Stimulated activated CD8-positive, alpha-beta memory T cell treated with anti-CD3 and anti-CD28 coated beads, Interleukin-2, amount 100 ng/mL, for 1 hour (primary cell): ENCODE data around the gene DENND5B.
"Not testable (repeated sequence)": the region's sequence is repeated elsewhere in the genome, so short reads cannot be mapped to it uniquely, and the experiment has no call there.

Experiments used
- DNase-seq, 2 donors: peaks; one replicate each; pipeline ENCODE4 v3.0.0-alpha.2; 2020; ENCODE audit warnings: low read depth in 2 of 2

DENND5B gene

DNA sequence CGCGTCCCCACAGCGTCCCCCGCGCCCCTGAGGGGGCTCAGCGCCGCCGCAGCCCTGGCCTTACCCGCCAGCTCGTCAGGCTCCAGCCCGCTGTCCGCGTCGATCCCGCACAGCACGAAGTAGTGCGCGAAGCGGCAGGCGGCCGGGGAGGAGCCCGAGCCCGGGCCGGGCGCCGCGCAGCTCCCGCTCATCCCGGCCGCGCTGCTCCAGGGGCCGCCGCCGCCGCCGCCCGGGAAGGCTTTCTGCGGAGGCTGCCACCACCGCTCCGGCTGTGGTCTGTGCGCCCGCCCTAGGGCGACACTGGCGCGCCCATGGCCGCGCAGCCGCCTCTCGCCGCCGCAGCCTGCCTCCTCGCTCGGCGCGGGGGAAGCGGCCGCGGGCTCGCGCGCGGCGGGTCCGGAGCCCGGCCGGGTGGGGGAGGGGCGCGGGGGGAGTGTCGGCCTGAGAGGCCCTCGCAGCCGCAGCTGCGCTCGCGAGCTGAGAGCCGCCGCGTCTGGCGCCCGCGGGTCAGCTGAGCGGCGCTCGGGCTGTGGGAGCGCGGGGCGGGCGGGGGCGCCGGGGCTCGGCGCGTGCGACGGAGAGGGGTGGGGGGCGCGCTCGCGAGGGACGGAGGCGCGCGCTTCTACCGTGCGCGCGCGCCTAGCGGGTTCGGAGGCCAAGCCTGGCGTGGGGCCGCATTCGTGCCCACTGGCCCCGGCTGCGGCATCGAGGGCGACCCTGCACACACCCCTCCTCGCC, at the start of gene DENND5B:
TSS of gene DENND5B (minus strand) at position 495 of the 738 bp plus-strand sequence. CDS start at position 191, 304 bp downstream.
- no peak for DNase-seq

DNA sequence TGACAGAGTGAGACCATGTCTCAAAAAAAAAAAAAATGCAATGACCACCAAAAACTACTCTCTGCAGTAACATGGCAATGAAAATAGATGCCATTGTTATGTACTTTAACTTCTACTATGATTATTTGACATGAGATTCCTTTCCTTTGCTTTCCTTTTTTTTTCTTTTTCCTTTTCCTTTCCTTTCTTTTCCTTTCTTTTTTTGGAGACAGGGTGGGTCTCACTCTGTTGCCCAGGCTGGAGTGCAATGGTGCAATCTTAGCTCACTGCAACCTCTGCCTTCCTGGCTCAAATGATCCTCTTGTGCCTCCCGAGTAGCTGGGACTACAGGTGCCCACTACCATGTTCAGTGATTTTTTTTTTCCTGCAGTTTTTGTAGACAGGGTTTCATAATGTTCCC, 43.7 kb upstream of the DENND5B start:
- no peak for DNase-seq

DNA sequence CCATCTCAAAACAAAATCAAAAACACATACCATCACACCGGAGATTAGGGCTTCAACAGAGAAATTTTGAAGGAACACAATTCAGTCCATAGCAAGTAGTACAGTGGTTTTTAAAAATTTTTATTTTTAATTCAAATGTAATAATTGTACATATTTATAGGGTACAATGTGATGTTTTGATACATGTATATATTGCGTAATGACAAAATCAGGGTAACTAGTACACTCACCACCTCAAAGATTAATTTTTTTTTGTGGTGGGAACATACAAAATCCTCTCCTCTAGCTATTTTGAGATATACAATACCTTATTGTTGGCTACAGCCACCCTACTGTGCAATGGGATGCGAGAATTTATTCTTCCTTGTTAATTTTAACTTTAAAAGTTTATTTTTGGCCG, 42.5 kb upstream of the DENND5B start:
- DNase-seq = no peak

DNA sequence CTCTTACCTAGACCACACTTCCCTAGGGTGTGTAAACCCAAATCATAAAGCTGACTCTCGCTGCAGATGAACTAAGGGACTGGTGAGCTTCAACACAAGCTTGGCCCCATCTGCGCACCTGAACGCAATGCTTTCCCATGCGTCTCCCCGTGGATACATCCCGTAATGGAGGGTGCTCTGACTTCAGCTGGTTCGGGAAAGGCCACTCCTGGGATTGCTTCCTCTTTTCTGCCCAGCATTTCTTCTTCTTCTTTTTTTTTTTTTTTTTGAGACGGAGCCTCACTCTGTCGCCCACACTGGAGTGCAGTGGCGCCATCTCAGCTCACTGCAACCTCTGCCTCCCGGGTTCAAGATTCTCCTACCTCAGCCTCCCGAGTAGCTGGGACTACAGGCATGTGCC, 40.9 kb upstream of the DENND5B start:
- DNase-seq = no peak

DNA sequence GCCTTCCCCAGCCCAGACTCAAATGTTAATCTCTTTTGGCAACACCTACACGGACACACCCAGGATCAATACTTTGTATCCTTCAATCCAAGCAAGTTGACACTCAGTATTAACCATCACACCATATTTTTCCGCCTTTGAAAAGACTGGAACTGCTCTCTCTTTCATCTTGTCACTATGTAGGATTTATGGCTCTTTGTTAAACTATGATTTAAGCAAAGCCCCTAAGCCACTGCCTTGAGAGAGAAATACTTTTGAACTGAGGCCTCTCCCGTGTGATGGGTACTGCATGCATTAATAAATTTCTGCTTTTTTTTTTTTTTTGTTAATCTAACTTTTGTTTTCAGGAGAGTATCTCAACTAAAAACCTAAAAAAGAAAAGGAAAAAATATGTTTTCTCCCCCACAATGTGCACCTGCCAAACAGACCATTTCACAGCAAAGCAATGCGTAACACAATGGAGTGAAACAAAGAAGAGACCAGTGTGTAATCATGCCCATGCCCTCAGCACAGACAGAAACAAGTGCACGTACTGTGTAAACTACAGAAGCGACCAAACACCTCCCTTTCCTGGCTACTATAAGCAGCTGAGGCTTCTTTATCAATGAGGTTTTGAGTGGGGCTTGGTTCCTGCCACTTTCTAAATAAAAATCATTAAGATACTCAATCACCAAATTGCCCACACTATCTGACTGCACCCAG, 40.2 kb upstream of the DENND5B start:
- DNase-seq = no peak

DNA sequence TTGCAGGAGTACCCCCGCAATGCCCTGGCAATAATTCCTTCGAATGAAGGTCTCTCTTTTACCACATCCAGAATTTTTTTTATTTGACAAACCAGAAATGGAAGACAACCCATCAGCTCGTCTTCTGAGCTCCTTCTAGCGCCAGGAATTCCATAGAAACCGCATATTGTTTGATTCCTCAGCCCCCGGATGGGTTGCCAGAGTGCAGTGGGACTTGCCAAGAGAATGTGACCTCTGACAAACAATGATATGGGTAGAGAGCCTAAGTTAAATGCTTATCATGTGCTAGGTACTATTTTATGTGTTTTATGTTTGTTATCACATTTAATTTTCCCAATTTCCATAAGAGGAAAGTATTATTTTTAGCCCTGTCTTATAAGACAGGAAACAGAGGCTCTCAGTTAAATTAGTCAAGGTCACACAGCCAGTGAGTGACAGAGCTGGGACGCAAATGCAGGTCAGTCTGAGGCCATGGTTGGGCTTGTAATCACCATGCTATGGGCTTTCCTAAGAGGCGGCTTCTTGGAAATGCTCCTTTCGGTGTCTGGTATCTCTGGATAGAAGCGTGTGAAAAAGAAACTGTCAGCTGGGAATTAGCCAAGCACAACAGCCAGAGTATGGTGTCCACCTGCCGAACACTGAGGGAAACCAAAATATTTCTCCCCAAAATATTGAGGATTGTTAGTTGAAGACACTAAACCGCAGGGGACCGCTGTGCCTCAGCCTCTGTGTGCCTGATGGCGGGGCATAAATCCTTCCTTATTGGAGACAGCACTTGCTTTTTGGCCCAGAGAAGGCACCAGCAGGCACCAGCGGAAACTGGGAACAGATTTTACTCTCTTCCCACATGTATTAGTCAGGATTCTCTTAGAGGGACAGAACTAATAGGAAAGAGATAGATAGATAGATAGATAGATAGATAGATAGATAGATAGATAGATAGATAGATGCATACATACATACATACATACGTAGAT, 39.1 kb upstream of the DENND5B start:
- no peak for DNase-seq

DNA sequence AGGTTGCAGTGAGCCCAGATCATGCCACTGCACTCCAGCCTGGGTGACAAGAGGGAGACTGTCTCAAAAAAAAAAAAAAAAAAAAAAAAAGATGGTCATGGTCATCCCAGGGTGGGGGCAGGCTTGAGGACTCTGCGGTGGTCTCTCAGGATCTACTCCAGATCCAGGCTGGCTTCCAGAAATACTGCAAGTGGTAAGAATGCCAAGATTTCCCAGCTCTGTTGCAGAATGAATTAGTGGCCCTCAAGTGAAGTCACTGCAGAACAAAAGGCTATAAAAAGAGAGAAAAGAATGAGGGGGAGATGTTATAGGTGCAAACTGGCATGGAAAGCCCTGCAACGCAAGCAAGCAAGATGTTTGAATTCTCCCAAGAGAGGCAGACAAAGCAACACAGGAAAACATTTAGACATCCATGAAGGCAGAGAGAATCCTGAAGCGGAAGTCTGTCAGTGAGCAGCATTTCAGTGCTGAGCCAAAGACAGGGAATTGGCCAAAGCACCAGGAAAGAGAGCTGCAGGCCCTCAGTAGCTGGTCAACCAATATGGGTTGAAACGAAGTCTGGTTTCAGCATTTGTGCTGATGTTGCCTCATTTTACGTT, 36.6 kb upstream of the DENND5B start:
- DNase-seq = no peak

DNA sequence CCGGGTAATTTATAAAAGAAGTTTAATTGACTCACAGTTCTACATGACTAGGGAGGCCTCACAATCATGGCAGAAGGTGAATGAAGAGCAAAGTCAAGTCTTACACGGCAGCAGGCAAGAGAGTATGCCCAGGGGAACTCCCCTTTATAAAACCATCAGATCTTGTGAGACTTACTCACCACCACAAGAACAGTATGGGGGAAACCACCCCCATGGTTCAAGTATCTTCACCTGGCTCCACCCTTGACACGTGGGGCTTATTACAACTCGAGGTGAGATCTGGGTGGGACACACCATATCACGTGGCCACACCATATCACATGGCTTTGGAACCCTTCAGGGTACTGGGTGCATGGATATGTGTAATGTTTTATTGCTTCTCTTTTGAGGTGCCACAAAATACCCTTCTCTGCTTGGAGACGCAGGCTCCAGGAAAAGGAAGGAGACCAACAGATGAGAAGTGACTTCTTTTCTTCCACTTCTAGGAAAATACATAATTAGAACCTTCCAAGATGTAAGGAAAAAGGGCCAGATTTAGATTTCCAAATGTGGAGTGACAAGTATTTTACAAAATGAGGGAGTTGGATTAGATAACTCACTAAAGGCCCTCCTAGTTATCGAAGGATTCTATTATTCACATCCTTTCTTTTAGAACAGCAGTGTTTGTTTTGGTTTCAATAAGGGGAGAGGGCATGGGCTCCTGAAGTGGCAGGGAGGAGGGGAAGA, 35.5 kb upstream of the DENND5B start:
- no peak for DNase-seq

DNA sequence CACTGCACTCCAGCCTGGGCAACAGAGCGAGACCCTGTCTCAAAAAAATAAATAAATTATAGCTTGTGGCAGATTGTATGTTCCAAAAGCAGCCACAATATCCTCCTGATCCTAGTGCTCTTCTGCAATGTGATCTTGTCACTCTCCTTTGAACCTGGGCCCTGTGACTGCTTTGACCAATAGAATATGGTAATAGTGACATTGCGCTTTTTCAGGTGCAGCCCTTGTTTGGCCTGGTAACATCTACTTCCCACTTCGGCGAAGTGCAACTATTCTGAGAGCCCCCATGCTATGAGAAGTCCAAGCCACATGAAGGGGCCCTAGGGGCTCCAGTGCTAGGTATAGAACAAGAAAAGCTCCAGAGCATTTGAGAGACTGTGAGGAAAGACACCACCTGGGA, 31.1 kb upstream of the DENND5B start:
- DNase-seq = no peak

DNA sequence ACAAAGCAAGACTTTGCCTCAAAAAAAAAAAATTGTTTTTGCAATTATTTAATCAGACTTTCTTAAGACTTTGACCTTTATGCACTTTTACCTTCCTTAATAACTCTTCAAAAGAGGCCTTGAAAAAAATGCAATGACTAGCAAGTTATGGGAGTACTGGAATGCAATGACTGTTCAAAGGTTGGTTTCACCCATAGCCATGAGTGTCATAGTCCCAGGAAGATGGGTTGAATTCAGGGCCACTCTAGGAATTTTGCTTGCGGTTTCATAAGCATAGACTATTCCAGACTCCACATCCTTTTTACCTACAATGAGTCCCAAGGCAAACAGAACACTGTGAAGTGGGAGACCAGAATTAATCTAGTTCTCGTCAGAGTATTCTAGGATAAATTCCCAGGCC, 29.4 kb upstream of the DENND5B start:
- DNase-seq = no peak

DNA sequence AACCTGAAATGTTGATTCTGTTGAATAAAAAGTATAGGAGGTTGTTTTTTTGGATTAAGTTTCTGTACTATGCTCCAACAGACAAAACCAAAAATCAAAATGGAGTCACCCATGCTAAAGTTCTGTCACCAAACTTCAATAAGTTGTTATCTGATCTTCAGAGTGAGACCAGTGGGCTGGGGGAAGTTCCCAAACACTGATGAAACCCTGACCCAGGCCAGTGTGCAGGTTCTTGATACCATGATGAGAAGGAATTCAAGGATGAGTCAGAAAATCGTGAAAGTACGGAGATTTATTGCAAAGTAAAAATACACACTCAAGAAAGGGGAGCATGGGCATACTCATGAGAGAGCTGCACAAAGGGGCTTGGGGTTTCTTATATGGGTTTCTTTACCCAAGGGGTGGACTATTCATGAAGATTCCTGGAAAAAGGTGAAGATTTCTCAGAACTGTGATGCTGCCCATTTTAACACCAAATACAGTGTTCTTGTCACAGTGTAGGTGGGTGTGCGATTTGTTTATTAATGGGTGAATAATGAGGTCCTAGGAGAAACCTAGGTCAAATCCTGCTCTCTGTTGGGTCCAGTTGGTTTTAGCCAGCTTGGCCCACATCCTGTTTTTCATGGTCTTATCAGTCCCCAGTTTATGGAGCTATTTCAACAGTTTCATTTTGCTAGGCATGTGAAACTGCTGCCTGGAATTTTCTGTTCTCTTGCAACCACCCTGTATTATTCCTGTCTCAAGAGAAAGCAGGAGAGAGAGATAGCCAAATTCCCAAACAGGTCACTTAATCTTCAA, 27.5 kb upstream of the DENND5B start:
- no peak for DNase-seq

DNA sequence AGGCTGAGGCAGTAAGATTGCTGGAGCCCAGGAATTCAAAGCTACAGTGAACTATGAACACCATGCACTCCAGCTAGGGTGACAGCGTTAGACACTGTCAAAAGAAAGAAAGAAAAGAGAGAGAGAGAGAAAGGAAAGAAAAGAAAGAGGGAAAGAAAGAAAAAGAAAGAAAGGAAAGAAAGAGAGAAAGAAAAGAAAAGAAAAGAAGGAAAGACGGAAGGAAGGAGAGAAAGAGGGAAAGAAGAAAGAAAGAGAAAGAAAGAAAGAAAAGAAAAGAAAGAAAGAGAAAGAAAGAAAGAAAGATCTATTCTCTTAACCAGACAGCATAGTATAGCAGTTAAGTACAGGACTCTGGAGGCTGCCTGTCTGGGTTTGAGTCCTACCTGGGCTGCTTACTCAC, 21.9 kb upstream of the DENND5B start:
- DNase-seq = no peak

DNA sequence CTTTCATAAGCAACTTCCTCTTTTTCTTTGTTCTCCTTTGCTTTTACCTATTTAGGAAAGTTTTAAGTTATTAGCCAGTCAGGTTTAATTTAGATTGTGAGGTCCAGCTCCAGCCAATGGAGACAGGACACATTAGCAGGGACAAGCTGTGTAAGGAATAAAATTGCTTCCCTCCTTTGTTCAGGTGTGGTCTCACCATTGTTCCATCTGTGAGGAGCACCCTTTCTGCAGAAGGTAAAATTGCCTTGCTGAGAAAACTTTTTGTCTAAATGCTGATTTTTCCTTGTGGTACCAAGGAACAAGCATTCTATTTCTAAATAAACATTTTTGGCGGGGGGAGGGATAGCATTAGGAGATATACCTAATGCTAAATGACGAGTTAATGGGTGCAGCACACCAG, 17.4 kb upstream of the DENND5B start:
- DNase-seq = not testable (repeated sequence)

DNA sequence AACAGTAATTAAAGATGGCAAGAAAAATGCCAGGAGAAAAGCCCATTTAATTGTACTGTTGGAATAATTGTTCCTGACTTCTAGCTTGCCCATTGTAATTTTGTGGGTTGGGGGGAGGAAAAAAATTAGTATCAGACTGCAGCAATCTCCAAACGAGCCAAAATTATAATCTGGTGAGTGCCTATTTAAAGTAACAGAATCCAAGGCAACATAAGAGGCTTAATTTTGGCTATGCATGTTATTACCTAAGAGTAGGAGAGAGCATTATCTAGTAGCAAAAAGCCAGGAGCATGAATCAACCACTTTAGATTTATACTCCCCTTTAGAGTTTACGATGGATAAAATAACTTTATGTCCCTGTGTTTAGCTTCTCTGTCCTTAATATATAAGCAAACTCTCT, 14.6 kb upstream of the DENND5B start:
- no peak for DNase-seq

DNA sequence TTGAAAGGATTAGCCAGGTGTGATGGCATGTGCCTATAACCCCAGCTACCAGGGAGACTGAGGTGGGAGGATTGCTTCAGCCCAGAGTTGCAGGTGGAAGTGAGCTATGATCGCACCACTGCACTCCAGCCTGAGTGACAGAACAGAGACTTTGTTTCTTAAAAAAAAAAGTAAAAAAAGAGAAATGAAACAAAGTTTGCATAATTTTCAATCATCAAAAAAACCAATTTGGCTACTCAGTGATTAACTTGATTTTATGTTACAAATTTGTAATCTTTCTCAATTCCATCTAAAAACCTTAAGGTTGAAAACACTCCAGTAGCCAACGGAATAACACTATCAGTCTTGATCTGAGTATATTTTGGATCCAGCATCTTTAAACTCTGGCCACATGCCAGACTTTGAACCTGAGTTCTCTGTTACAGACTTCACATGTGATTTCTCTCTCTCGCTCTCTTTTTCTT, 12.6 kb upstream of the DENND5B start:
- DNase-seq = no peak

DNA sequence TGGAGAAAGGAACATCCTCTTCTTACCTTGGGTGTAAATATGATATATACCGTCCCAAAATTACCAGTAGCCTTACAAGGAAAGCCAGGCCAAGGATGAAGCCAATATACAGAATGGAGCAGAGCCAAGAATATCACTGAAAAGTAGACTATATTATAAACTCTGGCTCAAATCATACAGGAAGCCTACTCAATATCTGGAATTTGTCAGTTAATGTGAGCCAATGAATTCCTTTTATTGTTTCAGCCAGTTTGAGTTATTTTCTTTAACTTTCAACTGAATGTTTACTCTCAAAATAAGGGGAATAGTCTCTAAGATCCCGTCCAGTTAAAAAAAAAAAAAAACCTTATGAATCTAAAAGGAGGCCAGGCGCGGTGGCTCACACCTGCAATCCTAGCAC, 9.8 kb upstream of the DENND5B start:
- no peak for DNase-seq

DNA sequence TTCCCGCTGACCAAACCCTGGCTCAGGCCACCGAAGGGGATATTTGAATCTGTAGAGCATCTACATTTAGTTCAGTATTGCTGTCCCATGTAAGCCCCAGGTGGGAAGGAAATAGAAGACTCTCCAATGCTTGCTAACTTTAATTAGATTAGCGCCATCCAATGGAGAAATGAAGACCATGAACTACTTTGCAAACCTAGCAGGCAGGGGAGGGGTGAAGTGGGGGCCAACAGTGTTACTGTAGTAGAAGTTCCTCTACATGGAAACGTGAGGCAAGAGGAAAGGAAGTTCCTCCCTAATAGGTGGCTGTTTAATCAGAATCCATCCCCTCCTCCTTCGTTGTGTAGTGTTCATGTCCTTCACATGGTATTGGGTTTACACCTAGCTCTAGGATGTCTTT, 9.3 kb upstream of the DENND5B start:
- no peak for DNase-seq

DNA sequence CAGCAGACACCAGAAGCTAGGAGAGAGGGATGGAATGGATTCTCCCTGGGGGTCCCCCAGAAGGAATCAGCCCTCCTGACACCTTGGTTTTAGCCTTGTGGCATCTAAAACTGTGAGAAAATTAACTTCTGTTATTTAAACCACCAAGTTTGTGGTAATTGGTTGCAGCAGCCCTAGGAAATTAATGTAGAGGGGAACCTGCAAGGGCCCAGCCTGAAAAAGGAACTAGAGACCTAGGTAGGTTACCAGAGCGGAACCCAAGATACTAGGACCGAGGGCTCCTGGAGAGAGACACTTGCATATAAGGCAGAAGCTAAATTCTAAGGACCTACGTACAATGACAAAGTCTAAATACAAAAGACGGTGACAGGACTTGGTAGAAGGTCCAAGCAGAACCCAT, 8.1 kb upstream of the DENND5B start:
- DNase-seq = no peak

DNA sequence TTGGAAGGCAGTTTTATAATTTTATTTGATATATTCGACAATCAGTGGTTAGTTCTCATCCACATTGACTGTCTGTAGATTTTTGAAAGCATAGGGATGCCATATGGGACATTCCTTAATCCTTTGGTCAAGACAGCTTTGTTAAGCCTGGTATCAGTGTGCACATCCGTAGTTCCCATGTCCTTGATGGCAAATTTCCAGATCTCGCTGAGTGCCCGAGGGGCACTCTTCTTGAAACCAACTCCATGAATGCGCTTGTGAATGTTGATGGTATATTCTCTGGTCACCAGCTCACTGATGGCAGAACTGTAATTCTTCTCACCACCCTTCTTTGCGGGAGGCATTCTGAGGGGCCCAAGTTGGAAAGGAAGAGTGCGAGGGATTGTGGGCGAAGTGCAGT, 6.1 kb upstream of the DENND5B start:
- no peak for DNase-seq

DNA sequence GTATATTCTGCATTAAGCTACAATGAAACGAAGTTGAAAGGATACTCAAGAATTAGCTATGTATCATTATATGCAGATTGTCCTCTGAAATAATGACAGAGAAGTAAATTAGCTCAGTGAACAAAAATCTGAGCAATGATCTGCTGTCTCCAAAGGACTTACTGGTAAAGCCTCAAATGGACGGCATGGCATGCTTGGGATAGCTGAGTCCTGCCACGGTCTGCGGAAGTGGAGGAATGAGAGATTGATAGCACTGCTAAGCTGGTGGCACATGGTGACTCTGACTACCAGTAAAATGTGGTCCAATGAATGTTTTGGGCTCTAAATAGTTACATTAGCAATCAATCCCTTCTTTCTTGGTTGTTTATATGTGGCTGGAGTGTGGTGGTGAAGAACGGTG, 3.7 kb upstream of the DENND5B start:
- DNase-seq = no peak
